Panc1 (cell line): ENCODE measurements around the gene MAP3K3.

ENCODE experiments used
- CTCF ChIP-seq: fragments of 450-650 bp; IDR thresholded peaks from 2 replicates; pipeline ENCODE4 v1.5.1; 2017; ENCODE audit warnings: mild to moderate bottlenecking
- POLR2AphosphoS5 ChIP-seq: IDR thresholded peaks from 2 replicates; pipeline ENCODE4 v1.6.1; 2012; ENCODE audit warnings: mild to moderate bottlenecking, low read depth, low read length, moderate library complexity
- SIN3A ChIP-seq: IDR thresholded peaks from 2 replicates; pipeline ENCODE4 v1.6.1; 2012; ENCODE audit warnings: low read depth, mild to moderate bottlenecking, low read length, moderate library complexity, borderline replicate concordance; ENCODE audit not compliant: insufficient read depth
- TCF7L2 ChIP-seq: IDR thresholded peaks from 2 replicates; pipeline ENCODE4 v1.6.1; 2011; ENCODE audit warnings: mild to moderate bottlenecking, low read depth, low read length, inconsistent platforms
- TF ChIP-seq, protein P1 (sequence below), 2 experiments: IDR thresholded peaks; 2 replicates each; pipeline ENCODE4 v1.6.1; 2011 to 2012; ENCODE audit warnings: low read depth in 2 of 2, control low read depth in 1 of 2, low read length in 1 of 2, mild to moderate bottlenecking in 1 of 2, moderate library complexity in 1 of 2; ENCODE audit not compliant: insufficient read depth in 1 of 2

- TF ChIP-seq CTCF (no peak), POLR2AphosphoS5 (no peak), SIN3A (no peak), TCF7L2 (no peak)
- TF ChIP-seq, protein P1, sequence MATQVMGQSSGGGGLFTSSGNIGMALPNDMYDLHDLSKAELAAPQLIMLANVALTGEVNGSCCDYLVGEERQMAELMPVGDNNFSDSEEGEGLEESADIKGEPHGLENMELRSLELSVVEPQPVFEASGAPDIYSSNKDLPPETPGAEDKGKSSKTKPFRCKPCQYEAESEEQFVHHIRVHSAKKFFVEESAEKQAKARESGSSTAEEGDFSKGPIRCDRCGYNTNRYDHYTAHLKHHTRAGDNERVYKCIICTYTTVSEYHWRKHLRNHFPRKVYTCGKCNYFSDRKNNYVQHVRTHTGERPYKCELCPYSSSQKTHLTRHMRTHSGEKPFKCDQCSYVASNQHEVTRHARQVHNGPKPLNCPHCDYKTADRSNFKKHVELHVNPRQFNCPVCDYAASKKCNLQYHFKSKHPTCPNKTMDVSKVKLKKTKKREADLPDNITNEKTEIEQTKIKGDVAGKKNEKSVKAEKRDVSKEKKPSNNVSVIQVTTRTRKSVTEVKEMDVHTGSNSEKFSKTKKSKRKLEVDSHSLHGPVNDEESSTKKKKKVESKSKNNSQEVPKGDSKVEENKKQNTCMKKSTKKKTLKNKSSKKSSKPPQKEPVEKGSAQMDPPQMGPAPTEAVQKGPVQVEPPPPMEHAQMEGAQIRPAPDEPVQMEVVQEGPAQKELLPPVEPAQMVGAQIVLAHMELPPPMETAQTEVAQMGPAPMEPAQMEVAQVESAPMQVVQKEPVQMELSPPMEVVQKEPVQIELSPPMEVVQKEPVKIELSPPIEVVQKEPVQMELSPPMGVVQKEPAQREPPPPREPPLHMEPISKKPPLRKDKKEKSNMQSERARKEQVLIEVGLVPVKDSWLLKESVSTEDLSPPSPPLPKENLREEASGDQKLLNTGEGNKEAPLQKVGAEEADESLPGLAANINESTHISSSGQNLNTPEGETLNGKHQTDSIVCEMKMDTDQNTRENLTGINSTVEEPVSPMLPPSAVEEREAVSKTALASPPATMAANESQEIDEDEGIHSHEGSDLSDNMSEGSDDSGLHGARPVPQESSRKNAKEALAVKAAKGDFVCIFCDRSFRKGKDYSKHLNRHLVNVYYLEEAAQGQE (IDR thresholded peaks at IDR 0.05; ENCODE audit: insufficient read depth in 1 of 2, low read depth in 2 of 2, low read length in 1 of 2): no peak
These were observed 20.5 kb upstream of the MAP3K3 start for GRCh38 chr17:63601439-63602371.
